ENCODE results near the gene SUB1.
"Not testable (repeated sequence)": the region's sequence is repeated elsewhere in the genome, so short reads cannot be mapped to it uniquely, and the experiment has no call there.

The SUB1 gene

DNA sequence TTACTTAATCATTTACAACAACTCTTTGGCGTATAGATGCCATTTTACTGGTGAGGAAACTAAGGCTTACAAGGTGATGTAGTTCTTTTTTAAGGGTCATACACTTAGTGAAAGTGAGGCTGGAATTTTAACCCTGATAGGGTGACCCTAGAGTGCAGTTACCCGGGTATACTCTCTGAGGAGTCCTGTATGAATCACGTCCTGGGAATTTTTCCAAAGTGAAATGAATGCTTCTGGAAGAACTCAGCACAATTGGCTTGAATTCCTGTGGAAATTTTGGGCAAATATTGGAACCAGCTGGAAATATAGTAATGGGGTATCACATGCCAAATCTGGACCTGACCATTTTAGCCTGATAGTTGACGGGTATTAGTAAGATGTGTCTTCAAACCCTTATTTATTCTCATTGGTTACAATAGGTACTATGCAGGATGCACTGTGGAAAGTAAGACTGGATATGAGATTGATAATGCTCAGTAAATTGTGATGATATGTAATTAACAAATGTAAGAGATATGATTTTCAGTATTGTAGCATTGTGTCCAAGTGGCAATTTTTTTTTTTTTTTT, 14.8 kb downstream of the SUB1 start:
- DNase-seq (ENCODE audit: low read depth): peak; percentile 94

DNA sequence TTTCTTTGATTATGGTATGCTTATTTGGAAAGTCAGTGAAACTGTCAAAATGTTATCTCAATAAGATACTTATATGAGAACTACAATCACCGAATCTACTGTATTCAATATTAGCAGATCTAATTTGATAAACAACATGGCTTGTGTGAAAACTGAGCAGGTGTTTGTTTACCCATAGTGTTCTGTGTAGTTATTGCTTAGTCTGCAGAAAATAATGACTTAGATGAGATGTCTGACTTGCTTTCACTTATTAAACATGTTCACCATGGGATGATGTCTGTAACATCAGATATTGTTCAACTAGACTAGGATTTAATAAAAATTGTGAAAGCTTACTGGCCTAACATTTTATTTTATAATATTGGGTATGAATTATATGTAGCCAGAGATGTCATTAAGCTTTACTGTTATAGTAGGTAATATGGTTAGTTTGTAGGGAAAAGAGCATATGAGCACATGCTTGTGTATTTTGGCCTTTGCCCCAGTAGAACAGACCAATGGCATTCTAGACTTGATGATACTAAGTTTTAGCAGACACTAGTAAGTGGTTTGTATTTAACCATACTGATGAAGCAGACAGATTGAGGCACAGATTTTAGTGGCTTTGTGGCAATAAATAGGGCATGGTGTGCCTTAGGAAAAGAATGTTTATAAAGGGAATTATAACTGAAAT, 16.4 kb downstream of the SUB1 start:
- peak; percentile 17 for DNase-seq (ENCODE audit: low read depth)

DNA sequence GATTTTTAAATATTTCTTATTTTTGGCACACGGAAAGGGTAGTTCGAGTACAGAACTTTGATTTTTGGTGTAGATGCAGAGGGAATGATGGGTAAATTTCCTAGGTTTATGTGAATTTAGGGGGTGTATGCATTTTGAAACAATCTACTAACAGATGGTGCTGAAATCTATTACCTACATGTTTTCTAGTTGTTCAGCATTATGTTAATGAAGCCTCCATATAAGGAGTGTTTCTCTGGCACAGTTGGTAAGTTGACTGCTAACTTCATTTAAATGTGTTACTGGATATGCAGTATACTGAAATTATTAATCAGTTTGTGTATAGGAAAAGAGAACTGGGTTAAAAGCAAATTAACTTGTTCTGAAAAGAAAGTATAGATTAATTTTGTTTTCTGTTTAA, 17.5 kb downstream of the SUB1 start:
- no peak for DNase-seq (ENCODE audit: low read depth)

DNA sequence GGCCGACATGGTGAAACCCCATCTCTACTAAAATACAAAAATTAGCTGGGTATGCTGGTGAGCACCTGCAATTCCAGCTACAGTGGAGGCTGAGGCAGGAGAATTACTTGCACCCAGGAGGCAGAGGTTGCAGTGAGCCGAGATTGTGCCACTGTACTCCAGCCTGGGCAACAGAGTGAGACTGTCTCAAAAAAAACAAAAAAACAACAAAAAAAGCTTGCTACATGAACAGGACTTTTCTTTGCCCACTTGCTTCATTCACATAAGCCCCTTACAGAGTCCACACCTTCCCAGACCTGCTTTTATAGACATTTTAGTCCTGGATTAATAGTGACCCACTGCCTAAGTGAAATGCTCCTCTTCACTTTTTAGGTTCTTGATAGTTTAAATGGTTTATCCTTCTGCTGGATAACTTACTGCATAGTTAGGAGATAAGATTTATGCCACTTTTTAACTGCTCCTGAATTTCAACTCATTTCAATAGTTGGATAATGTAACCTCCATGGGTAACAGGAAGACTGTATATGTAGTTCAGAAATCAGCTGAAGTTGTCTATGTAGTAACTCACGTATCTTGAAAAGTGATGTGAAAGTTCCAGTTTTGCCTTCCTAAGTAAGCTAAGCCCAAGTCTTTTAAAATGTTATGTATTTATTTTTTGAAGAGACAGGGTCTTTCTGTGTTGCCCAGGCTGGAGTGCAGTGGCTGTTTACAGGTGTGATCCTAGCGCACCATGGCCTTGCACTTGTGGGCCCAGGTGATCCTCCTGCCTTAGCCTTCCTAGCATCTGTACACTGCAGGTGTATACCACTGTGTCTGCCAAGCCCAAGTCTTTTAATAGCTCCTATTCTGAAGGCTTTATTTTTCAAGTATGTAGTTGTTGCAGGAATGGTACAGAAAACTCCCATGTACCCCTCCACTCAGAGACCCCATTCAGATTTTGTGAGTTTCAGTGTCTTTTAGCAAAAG, 19.7 kb downstream of the SUB1 start:
- no peak for DNase-seq (ENCODE audit: low read depth)

DNA sequence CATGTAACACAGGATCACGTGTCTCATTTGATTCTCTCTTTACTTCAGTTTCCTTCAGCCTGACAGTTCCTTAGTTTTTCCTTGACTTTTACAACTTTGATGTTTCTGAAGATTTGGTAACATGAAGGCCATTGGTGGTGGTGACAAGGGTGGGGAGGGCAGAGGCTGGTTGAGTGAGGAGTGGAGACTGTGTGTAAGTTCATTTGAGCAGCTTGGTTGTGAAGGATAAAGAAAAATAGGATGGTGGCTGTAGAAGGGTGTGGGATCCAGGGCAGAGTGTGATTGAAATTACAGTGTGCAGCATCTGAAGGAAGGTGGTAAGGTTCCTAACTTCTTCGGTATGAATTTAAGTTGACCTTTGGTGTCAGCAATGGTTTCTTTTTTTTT, 20.4 kb downstream of the SUB1 start:
- no peak for DNase-seq (ENCODE audit: low read depth)

DNA sequence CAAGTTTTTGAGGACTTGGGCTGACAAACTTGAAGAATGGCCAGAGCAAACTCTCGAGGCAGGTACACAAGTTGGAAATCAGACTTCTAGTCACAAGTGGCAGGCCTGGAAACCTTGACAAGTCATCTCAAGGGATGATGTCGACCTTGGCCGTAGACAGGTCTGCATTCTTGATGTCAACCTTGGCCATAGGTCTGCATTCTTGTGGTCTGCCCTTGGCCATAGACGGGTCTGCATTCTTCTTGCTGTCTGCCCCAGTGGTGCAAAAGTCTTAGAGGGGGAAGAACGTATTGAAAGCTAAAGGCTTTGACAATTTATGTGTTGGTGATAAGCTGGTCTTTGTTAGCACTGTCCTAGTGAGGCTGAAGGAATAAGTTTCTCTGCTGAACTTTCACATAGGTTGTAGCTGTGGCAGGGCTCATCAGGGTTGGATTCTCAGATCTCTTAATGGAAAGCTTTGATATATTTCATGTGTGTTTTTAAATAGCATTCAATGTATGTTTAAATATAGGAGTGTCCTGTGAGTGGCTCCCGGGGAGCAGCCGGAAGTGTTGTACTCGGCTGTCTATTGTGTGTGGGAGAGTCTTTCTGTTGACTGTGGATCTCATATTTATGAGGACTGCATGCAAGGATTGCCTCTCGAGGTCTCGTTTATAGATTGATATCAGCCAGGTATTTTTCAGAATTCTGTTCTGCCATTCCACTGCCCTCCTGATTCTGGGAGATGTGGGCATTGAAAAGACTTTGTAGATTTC, 27.0 kb downstream of the SUB1 start:
- peak; percentile 21 for DNase-seq (ENCODE audit: low read depth)

DNA sequence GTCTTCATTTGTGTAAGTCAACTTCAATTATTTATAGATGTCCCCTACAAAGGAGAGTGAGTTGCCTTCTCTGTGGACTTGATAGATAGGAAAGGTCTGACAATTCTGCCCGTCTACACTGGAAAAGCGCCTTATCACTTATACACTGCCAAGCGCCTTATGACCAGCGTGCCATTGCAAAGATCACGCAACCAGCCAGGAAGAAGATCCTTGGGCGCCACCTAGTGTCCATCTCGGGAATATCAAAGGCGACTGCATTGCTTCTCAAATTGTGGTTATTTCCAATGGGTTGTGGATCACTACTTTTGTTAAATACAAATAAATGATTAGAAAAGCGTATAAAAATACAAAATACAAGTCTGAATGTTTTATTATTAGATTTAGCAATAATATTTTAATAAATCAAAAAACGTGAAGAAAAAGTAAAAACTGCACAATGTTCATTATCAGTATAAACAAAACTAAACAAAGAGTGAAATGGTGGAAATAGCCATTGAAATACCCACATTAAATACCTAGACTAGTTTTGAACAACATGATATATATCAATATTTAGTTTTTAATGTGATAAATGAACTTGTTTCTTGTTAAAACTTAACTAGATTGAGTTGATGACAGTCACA, 27.8 kb downstream of the SUB1 start:
- DNase-seq (ENCODE audit: low read depth): peak; percentile 80

DNA sequence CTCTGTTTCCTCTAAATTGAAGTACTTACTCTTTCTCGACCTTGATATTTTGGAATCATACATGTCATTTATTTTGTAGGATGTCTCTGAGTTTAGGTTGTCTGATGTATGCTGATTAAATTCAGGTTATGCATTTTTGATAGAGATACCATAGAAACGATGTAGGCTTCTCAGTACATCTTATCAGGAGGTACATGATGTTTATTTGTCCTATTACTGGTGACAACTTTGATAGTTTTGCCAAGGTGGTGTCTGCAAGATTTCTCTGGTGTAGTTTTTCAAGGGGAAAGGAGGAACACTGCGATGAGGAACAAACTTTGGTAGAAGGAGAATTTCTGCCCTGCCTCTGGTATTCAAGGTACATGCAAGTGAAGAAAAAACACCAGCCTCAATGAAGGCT, 29.9 kb downstream of the SUB1 start:
- no peak for DNase-seq (ENCODE audit: low read depth)

DNA sequence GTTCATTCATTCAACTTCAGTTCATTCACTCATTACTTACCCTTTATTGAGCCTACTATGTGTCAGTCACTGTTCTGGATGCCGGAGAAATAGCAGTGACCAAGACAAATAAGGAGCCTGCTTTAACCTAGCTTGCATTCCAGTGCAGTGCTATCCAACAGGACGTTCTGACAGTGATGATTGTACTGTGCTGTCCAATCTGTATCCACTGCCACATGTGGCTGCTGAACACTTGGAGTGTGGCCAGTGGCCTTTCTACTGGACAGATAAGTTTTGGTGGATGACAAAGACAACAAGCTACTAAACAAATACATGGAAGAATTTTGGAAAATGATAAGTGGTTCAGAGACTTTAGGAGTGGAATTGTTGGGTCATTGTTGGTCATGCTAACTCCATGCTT, 33.6 kb downstream of the SUB1 start:
- DNase-seq (ENCODE audit: low read depth): peak; percentile 27

DNA sequence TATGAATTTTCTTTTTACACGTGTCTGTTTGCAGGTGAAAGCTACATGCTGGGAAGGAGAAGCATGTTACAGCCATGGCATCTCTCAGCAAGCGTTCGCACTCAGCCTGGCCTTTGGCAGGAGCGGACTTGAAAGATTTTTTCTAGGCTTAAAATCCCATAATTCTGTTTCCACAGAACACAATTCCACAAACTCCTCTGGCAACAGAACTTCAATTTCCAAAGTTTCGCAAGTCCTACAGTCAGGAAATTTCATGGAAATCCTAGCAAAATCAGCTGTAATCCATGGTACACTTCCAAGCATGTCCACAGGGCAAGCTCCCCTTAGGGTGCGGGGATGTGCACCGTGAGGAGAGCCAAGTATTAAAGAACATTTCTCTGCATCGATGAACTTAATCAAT, 35.9 kb downstream of the SUB1 start:
- no peak for DNase-seq (ENCODE audit: low read depth)

DNA sequence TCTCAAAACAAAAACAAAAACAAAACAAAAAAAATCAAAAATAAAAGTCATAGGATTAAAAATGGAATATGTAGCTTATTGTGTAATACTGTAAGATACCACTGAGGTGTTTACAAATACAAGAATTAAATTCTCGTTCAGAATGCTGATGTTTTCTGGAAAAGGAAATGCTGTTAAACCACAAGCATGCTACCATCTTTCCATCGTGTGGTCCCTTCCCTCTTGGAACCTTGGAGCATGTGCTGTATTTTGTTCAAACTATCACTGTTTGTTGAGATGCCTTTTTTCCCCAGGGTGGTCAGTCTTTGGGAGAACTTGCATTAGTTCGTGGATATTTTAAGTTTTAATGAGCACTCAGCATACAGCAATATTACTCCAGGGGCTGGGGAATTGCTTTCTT, 39.7 kb downstream of the SUB1 start:
- peak; percentile 37 for DNase-seq (ENCODE audit: low read depth)

DNA sequence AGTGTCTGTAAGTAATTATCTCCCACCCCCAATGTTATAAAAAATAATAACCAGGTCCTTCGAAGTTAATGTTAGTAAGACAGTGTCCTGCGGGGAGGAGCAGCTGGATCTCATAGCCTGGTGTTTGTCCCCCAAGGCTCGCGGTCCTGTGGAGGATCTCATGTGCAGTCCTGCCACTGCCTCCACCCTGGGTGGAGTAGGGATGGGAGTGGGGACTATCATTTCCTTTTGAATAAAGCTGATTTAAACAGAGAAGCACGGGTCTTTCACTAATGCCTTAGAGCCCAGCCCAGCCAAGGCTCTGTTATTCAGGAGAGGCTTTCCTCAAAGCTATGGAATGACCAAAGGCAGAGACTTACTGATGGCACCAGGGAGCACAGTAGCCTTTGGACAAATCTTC, 40.2 kb downstream of the SUB1 start:
- DNase-seq (ENCODE audit: low read depth): no peak

DNA sequence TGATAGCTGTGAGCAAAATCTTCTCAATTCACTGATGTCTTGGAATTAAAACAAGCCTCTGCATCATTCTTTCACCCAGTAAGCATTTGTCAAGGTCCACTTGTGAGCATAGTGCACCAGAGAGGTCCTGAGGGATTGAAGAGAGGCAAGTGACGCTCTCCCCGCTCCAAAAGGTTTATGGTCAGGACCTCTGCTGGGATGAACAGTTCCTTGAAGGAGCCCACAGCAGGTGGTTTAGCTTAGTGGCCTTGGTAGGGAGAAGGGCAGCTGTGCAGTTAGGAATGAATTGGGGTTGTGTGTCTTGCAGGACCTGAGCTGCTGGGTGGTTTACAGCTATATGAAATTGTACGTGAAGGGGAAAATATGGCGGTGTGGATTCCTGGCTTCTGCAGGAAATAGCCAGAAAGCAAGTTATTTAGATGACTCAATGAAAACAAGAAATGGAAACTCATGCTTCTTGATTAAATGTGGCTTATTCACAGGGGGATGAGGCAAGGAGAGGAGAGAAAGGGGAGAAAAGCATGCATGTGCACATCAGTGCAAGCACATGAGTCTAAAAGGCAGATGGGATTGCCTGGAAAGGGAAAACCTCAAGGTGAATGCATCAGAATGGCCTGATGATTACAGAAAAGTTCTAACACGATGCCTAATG, 42.0 kb downstream of the SUB1 start:
- peak; percentile 48 for DNase-seq (ENCODE audit: low read depth)

DNA sequence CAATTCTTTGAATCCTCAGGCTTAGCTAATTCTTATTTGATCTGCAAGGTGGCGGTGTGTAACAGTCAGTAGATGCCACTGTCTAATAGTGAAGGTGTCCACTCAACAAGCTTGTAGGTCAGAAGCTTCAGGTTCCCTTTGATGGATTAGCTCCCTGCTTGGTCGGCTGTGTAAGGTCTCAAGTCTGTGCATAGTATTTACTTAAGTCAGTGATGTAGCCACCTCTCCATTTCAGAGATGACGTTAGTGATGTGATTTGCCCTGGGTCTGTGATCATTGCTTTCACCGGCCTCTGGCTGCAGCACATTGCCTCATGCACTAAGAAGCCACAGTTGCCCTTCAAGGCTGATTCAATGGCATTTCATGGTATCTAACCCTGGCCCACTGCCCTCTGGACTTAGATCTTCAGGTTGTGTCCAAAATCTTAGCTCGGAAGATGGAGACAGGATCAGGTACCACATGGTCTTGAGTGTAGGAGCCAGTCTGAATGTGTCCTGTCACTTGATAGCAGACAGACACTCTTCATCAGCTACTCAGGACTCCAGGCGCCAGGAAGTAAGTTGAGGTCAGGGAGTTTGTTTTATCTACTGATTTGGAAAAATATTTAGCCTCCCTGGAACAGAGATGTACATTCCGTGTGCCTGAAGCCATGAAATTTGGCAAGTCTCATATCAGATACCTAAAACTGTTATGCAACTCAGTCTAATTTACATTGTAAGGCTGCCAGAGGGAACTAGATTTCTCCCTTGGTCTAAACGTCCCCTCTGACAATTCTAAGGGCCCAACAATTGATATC, 42.9 kb downstream of the SUB1 start:
- DNase-seq (ENCODE audit: low read depth): peak; percentile 43

DNA sequence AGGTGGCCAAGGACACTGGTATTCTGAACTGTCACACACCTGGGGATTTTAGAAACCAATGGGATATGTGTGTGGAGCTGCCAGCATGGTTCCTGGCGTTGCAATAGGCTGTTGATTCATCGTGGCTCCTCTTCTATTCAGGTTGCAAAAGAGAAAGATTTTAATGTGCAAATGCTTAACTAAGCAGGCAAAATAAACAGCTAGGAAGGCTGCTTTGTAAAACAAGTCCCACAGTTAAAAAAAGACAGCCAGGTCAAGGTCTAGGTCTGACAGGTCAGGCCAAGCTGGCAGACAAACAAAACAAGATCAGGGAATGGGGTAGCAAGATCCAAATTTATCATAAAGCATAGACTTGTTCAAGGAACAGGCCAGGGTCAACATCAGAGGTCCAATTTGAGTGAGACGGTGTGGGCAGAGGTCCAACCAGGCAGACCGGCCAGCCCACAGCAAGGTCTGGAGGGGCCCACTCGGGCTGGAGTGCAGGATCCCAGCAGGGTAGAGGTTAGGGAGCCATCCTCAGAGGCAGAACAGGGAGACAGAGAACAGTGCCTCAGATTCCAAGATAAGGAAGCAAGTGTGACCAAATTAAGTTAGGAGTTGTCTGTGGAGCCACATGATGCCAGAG, 45.6 kb downstream of the SUB1 start:
- no peak for DNase-seq (ENCODE audit: low read depth)

DNA sequence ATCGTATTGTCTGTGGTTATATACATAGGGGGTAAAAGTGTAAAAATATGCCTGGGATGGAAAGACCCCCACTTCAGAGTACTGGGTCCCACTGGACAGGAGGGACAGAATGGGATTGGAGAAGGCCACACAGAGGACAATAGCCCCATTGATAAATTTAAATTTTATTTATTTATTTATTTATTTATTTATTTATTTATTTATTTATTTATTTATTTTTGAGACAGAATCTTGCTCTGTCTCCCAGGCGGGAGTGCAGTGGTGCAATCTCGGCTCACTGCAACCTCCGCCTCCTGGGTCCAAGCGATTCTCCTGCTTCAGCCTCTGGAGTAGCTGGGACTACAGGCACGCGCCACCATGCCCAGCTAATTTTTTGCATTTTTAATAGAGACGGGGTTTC, 47.7 kb downstream of the SUB1 start:
- not testable (repeated sequence) for DNase-seq (ENCODE audit: low read depth)

DNA sequence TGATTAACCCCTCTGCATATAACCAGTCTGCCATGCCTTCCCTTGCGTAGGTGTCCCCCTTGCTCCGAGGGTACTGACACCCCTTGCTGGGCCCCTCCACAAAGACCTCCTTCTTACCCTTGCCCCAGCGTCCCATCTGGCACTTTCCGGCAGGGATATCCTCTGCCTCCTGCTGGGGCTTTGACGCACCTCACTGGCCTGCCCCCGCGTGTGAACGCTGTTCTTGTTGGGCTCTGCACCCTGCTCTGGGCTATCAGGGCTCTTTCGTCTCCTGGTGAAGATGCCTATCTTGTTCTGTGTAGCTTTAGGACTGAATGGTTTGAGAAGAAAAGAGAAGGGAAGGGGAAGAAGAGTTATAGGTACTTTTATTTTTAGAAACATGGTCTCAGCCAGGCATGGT, 53.0 kb downstream of the SUB1 start:
- no peak for DNase-seq (ENCODE audit: low read depth)

DNA sequence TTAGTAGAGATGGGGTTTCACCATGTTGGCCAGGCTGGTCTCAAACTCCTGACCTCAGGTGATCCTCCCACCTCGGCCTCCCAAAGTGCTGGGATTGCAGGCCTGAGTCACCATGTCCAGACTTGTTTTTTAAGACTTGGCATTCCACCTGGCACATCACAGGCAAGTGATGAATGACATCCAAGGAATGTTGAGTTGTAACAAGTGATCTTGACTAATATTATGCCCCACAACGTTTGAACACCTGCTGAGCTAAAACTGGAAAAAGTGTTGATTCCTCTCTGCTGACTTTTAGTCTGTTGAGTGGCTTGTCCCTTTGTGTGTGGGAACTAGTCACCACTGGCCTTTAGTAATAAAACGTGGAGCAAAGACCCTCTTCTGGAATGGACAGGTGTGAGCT, 54.6 kb downstream of the SUB1 start:
- DNase-seq (ENCODE audit: low read depth): peak; percentile 6

DNA sequence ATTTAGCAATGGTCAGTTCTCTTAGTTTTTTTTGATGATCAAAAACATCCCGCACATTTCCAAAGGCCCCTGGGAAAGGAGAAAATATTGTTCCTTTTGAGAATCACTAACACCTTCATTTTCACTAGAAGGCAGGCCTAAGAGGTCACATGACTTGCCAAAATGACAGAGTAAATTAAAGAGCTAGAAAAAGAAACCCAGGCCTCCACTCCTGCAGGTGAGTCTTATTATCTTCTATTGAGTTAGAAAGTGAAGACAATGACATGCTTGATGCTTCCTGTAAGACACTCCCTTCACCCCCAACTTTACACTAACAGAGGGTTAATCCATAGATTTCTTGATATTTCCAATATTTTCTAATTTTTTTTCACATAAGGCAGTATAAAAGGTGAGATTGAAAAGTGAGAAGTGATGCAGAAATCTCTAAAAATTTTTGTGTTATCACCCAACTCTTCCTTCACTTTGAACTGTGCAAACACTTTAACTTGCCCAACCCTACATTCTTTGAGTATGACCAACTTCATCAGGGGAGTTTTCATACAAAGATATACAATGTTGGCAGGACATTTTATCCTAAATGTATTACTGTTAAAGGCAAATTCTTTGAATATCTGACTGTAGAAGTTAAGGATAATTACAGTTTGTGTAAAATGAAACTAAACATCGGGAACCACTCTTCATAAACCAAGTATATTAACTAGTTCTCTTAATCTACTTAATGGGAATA, 57.1 kb downstream of the SUB1 start:
- DNase-seq (ENCODE audit: low read depth): peak; percentile 63

All from EH (cell line).